ENCODE results near the gene PRCC.

Gene PRCC

DNA sequence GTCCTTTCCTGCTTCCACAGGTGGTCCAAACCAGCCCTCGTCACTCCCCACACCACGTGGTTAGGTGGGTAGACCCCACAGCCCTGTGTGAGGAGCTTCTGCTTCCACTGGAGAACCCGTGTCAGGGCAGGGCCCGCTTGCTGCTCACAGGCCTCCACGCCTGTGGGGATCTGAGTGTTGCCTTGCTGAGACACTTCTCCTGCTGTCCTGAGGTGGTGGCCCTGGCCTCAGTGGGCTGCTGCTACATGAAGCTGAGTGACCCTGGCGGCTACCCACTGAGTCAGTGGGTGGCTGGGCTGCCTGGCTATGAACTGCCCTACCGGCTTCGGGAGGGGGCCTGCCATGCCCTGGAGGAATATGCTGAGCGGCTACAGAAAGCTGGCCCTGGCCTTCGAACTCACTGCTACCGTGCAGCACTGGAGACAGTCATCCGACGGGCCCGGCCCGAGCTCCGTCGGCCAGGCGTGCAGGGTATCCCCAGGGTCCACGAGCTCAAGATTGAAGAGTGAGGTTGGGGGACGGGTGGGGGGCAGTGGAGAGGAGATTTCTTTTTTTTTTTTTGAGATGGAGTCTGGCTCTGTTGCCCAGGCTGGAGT is 33.2 kb upstream of the PRCC start:
- no peaks in the 10 kb centered on the region for H3K27me3 ChIP-seq (ENCODE audit: insufficient read depth, low read length)
- H3K4me3 ChIP-seq (ENCODE audit: low read depth, low read length) = no peak overlapping the region
- no peak overlapping the region for H2AFZ ChIP-seq (ENCODE audit: low read length, unreplicated experiment)
- H3K36me3 ChIP-seq (ENCODE audit: insufficient read depth, low read length) = peaks cover 10% of the 10 kb centered on the region; the same call in 1 of the 2 replicates
- no peak overlapping the region for H3K27ac ChIP-seq (ENCODE audit: low read depth, low read length)
- H3K4me1 ChIP-seq (ENCODE audit: control insufficient read depth, insufficient read depth, low read length, unreplicated experiment) = peaks cover 8% of the 10 kb centered on the region
- peaks cover 16% of the 10 kb centered on the region for H3K79me2 ChIP-seq (ENCODE audit: control insufficient read depth, insufficient read depth, low read length, unreplicated experiment)

DNA sequence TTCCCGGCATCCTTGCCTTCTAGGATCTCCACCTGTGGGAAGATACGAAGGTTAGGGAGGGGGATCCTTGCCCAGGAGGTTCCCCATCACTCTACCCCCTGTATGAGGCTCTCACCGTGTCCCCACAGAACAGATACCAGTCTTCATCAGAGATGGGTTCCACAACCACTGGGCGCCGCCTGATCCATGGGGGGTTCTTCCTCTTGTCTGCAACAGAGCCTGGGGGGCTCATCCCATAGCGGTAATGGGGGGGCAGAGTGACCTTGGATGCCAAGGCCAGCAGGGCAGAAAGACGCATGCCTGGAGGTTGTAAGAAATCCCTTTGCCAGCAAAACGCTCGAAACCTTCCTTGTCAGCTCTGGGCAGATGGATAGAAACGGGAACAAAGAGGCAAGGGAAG is 28.9 kb upstream of the PRCC start:
- Histone ChIP-seq H3K27ac (ENCODE audit: low read depth, low read length) (no peak overlapping the region), H2AFZ (ENCODE audit: low read length, unreplicated experiment) (no peak overlapping the region), H3K27me3 (ENCODE audit: insufficient read depth, low read length) (no peaks in the 10 kb centered on the region), H3K4me1 (ENCODE audit: control insufficient read depth, insufficient read depth, low read length, unreplicated experiment) (peaks cover 17% of the 10 kb centered on the region), H3K79me2 (ENCODE audit: control insufficient read depth, insufficient read depth, low read length, unreplicated experiment) (peaks cover 22% of the 10 kb centered on the region), H3K4me3 (ENCODE audit: low read depth, low read length) (no peak overlapping the region), H3K36me3 (ENCODE audit: insufficient read depth, low read length) (peaks cover 18% of the 10 kb centered on the region)

DNA sequence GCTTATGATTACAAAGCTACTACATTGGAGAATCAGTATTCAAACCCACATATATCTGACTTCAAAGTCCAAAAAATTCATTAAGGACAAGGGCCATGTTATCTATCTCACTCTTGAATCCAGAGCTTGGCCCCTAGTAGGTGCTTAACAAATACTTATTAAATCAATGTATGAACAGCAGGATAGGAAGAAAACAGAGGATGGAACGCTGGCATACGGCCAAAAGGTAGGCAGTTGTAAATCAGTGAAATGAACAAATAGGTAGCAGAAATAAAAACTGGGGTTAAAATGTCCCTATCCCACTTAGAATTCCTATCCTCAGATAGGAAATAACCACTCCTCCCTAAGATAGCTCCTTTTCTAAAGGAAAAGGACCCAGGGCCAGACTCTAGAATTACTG is 28.4 kb upstream of the PRCC start:
- Histone ChIP-seq H2AFZ (ENCODE audit: low read length, unreplicated experiment) (no peak overlapping the region), H3K27me3 (ENCODE audit: insufficient read depth, low read length) (no peaks in the 10 kb centered on the region), H3K36me3 (ENCODE audit: insufficient read depth, low read length) (peaks cover 16% of the 10 kb centered on the region), H3K27ac (ENCODE audit: low read depth, low read length) (no peak overlapping the region), H3K4me3 (ENCODE audit: low read depth, low read length) (no peak overlapping the region), H3K79me2 (ENCODE audit: control insufficient read depth, insufficient read depth, low read length, unreplicated experiment) (peaks cover 22% of the 10 kb centered on the region), H3K4me1 (ENCODE audit: control insufficient read depth, insufficient read depth, low read length, unreplicated experiment) (peaks cover 17% of the 10 kb centered on the region)

DNA sequence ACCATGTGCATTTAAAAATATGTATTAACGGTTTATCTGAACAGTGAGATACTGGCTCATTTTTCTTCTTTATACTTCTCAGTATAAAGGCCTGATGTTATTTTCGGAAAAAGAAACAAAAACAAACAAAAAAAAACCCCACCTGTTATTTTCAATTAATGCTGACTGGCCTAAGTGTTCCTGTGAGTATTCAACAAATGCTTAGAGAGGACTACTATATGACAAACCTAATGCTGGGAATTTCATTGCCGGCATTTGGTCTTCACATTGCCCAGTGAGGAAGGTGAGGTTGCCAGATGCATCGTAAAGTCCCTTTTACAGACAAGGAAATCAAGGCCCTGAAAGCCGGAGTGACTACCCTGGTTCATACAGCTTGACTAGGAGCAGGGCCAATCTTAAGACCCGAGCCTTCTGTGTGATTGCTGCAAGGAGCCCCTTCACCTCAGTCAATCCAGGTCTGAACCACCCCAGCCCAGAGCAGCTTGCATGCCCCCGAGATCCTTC is 27.0 kb upstream of the PRCC start:
- Histone ChIP-seq H3K27me3 (ENCODE audit: insufficient read depth, low read length) (no peaks in the 10 kb centered on the region), H3K79me2 (ENCODE audit: control insufficient read depth, insufficient read depth, low read length, unreplicated experiment) (peaks cover 30% of the 10 kb centered on the region), H3K4me3 (ENCODE audit: low read depth, low read length) (peak overlapping the region; percentile 88), H3K4me1 (ENCODE audit: control insufficient read depth, insufficient read depth, low read length, unreplicated experiment) (peaks cover 17% of the 10 kb centered on the region), H3K27ac (ENCODE audit: low read depth, low read length) (peak overlapping the region; percentile 26; the same call in 1 of the 2 replicates), H2AFZ (ENCODE audit: low read length, unreplicated experiment) (peak overlapping the region; percentile 41), H3K36me3 (ENCODE audit: insufficient read depth, low read length) (peaks cover 16% of the 10 kb centered on the region)

DNA sequence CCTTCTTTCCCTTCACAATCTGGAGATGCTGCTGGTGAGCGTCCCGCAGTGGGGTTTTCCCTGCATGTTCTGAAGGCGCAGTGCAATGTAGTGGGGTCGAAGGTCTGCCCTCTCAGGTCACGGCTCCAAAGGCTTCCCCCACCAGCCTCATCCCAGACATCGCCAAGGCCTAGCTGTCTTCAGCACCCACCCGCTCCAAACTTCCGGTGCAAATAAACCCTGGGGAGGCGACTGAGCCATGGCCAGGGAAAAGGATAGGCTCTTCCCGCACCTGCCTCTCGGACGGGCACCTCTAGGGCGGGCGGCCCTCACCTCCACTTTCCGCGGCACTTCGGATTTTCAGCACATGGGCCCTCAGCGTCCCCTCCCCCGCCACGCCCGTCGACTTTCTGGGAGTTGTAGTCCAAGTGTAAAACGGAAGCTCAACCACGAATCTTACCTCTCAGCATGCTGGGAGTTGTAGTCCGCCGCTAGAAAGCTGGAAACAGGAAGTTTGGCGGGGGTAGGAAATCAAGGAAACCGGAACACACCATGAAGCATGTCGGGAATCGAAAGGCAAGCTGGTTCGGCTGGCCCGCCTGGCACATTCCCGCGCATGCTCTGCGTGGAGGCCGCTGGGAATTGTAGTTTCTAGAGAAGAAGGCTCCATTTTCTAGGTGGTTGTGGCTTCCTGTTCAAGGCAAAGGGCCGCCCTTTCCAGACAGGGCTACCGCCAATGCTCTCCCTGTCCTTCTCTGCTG is 26.4 kb upstream of the PRCC start, which contains the start of gene MRPL24:
MRPL24 (minus strand) TSS at position 348 of the 740 bp plus-strand sequence. CDS start 2,384 bp downstream, outside the sequence.
- Histone ChIP-seq H3K36me3 (ENCODE audit: insufficient read depth, low read length) (peaks cover 19% of the 10 kb centered on the region), H3K4me3 (ENCODE audit: low read depth, low read length) (peak within 1 kb of the TSS; percentile 88), H3K27me3 (ENCODE audit: insufficient read depth, low read length) (no peaks in the 10 kb centered on the region), H2AFZ (ENCODE audit: low read length, unreplicated experiment) (peak within 1 kb of the TSS; percentile 74), H3K4me1 (ENCODE audit: control insufficient read depth, insufficient read depth, low read length, unreplicated experiment) (peaks cover 23% of the 10 kb centered on the region), H3K27ac (ENCODE audit: low read depth, low read length) (peak within 1 kb of the TSS; percentile 76), H3K79me2 (ENCODE audit: control insufficient read depth, insufficient read depth, low read length, unreplicated experiment) (peaks cover 36% of the 10 kb centered on the region)

DNA sequence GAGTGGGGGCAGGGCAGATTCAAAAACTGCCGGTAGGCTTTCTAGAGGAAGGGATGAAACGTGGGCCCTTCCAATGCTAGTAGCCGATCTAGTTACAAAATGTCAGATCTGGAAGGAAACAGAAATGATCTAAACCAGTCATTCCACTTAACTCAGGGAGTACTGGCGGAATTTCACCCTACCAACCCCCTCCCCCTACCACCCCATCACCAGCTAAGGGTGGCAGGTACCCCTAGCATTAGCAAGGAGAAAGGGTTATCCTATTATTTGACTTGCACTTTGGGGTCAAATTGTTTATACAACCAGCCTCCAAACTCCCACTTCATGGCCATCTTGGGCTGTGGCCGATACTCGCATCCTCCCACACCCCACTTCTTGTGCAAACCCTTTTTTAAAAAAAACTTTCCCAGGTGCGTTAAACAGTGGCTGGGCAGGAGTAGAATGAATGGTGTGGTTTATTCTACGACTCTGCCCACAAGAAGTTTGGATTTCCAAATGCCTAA is 25.8 kb upstream of the PRCC start:
- peak overlapping the region; percentile 74 for H2AFZ ChIP-seq (ENCODE audit: low read length, unreplicated experiment)
- peak overlapping the region; percentile 27; the same call in 1 of the 2 replicates for H3K4me3 ChIP-seq (ENCODE audit: low read depth, low read length)
- peaks cover 29% of the 10 kb centered on the region for H3K4me1 ChIP-seq (ENCODE audit: control insufficient read depth, insufficient read depth, low read length, unreplicated experiment)
- peaks cover 19% of the 10 kb centered on the region for H3K36me3 ChIP-seq (ENCODE audit: insufficient read depth, low read length)
- H3K27ac ChIP-seq (ENCODE audit: low read depth, low read length) = peak overlapping the region; percentile 76
- no peaks in the 10 kb centered on the region for H3K27me3 ChIP-seq (ENCODE audit: insufficient read depth, low read length)
- H3K79me2 ChIP-seq (ENCODE audit: control insufficient read depth, insufficient read depth, low read length, unreplicated experiment) = peaks cover 42% of the 10 kb centered on the region

DNA sequence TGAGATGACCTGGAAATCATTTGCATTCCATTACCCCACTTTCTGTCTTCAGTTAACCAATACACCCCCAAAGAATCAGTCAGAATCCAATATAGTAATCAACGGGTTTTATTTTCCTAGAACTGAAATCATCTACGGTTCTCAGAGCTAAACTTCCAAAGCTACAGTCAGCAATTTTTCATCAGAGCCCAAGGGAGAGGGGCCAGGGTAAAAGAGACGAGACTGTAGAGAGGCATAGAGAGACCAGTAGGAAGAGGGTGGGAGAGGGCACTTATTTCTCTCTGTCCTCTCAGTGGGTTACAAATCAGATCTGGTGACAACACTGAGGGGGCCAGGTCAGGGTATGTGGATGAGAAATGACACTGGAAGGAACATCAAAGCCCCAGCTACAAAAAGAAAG is 25.3 kb upstream of the PRCC start:
- Histone ChIP-seq H3K4me3 (ENCODE audit: low read depth, low read length) (no peak overlapping the region), H3K79me2 (ENCODE audit: control insufficient read depth, insufficient read depth, low read length, unreplicated experiment) (peaks cover 46% of the 10 kb centered on the region)

DNA sequence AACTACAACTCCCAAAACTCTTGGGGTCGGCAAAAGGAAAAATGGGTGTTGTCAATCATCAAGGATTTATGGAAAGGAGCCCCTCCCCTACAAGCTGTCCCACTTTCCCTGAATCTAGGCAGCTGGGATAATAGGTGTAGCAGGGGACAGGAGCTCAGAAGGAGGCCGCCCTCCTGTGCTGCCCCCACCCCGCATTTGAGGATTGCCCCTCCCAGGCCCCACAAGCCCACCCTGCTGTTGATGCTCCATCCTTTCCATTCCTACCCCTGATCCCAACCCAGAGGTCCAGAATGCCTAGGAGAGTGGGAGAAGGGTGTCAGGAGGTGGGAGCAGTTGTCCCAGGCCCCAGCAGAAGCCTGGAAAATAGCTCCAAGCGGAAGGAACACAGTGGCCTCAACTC is 24.5 kb upstream of the PRCC start:
- H3K79me2 ChIP-seq (ENCODE audit: control insufficient read depth, insufficient read depth, low read length, unreplicated experiment) = peaks cover 53% of the 10 kb centered on the region
- H3K4me1 ChIP-seq (ENCODE audit: control insufficient read depth, insufficient read depth, low read length, unreplicated experiment) = peaks cover 35% of the 10 kb centered on the region
- H3K36me3 ChIP-seq (ENCODE audit: insufficient read depth, low read length) = peaks cover 14% of the 10 kb centered on the region
- peak overlapping the region; percentile 76; the same call in 1 of the 2 replicates for H3K27ac ChIP-seq (ENCODE audit: low read depth, low read length)
- H2AFZ ChIP-seq (ENCODE audit: low read length, unreplicated experiment) = no peak overlapping the region
- H3K4me3 ChIP-seq (ENCODE audit: low read depth, low read length) = no peak overlapping the region
- no peaks in the 10 kb centered on the region for H3K27me3 ChIP-seq (ENCODE audit: insufficient read depth, low read length)

More for the DNA sequence above, 25.3 kb upstream of the PRCC start:
- peaks cover 19% of the 10 kb centered on the region for H3K36me3 ChIP-seq (ENCODE audit: insufficient read depth, low read length)
- peaks cover 29% of the 10 kb centered on the region for H3K4me1 ChIP-seq (ENCODE audit: control insufficient read depth, insufficient read depth, low read length, unreplicated experiment)
- H2AFZ ChIP-seq (ENCODE audit: low read length, unreplicated experiment) = no peak overlapping the region
- no peaks in the 10 kb centered on the region for H3K27me3 ChIP-seq (ENCODE audit: insufficient read depth, low read length)
- H3K27ac ChIP-seq (ENCODE audit: low read depth, low read length) = peak overlapping the region; percentile 76

DNA sequence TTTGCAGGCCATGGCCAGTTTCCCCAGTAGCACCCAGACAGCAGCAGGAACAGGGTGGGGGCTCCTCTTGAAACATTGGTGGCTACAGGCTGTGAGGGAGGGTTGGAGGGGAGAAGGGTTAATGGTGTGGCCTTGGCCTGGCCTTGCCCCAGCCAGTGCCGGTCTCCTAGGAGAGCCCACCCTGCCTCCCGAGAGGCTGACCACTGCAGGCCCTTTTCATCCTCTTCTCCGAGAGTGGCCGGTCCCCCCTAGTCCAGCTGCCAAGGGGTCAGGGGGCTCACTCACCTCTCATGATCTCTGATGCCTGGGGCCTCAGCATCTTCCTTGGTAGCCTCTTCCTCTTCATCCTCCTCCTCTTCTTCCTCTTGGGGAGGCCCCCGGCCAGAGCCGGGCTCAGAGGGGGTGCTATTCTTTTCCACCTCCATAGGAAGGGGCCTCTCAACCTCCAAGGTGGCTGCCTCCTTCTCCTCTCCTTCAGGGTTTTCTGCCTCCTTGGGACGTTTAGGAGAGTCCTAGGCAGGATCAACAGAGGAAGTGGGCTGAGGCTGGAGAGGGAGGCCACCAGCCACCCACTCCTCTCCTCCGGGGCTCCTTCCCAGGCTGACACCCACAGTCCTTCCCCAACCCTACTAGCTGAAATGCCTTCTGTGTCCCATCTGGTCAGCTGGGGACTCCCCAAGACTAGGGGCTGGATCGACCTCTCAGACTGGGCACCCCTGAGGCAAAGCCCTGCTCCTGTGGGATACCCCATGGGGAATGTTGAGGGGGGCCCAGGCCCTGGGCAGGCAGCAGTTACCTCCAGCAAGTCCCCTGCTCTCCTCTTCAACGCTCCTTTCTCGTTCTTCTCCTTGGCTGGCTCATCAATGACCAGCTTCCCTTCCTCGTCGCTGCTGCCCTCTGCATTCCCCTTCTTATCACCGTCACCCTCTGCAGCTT is 23.7 kb upstream of the PRCC start:
- H3K79me2 ChIP-seq (ENCODE audit: control insufficient read depth, insufficient read depth, low read length, unreplicated experiment) = peaks cover 60% of the 10 kb centered on the region
- peaks cover 44% of the 10 kb centered on the region for H3K4me1 ChIP-seq (ENCODE audit: control insufficient read depth, insufficient read depth, low read length, unreplicated experiment)
- peaks cover 14% of the 10 kb centered on the region for H3K36me3 ChIP-seq (ENCODE audit: insufficient read depth, low read length)

DNA sequence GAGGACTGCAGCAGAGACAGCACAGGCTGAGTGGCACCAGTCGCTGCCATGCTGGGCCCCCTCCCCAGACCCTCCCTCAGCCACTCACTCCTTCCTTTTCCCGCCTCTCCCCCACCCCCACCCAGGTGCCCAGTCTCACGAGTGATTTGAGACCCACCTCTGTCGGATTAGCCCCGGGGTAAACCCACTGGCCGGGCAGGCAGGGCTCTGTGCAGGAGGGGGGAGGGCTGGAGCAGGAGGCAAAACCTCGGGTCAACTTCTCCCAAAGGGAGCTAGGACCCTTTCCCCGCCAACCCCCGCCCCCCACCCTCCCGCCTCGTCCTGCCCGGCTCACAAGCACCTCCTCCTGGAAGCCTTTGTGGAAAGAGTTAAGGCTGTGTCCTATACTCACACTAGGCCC is 23.0 kb upstream of the PRCC start:
- Histone ChIP-seq H3K36me3 (ENCODE audit: insufficient read depth, low read length) (peaks cover 14% of the 10 kb centered on the region), H3K79me2 (ENCODE audit: control insufficient read depth, insufficient read depth, low read length, unreplicated experiment) (peaks cover 61% of the 10 kb centered on the region), H3K27ac (ENCODE audit: low read depth, low read length) (no peak overlapping the region), H3K27me3 (ENCODE audit: insufficient read depth, low read length) (no peaks in the 10 kb centered on the region), H3K4me3 (ENCODE audit: low read depth, low read length) (no peak overlapping the region), H2AFZ (ENCODE audit: low read length, unreplicated experiment) (no peak overlapping the region), H3K4me1 (ENCODE audit: control insufficient read depth, insufficient read depth, low read length, unreplicated experiment) (peaks cover 50% of the 10 kb centered on the region)

More for the DNA sequence above, 23.7 kb upstream of the PRCC start:
- Histone ChIP-seq H3K27me3 (ENCODE audit: insufficient read depth, low read length) (no peaks in the 10 kb centered on the region), H2AFZ (ENCODE audit: low read length, unreplicated experiment) (no peak overlapping the region), H3K27ac (ENCODE audit: low read depth, low read length) (no peak overlapping the region), H3K4me3 (ENCODE audit: low read depth, low read length) (no peak overlapping the region)

Data from ACC112 (cell line).